GM18873 (cell line): Measurements from ENCODE around the gene TOR4A.
A peak's percentile ranks its signal among the peaks of the same experiment; 100 is the strongest.

ENCODE experiments used
- ATAC-seq: cut with Tn5 transposase; IDR thresholded peaks from one replicate; pipeline ENCODE4 v1.9.1; 2021; ENCODE audit warnings: mild to moderate bottlenecking, moderate library complexity, moderate number of reproducible peaks; ENCODE audit not compliant: unreplicated experiment, low FRiP score

TOR4A gene

DNA sequence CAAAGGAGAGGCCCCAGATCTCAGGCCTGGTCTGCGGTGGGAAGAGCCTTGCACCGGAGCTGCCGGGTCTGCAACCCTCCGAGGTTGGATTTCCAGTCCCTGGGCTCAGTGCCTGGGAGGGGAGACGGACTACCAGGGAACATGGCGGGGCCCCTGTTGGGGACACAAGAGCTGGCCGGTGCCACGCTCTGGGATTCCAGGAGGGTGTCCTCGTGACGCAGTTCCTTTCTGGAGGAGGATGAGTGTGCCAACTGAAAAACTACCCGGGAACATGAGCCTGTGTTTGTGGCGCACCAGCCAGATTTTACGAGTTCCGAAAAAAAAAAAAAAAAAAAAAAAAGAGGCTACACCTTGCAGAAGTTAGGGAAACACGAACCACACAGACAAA, 15.6 kb downstream of the TOR4A start:
- ATAC-seq: no peak

DNA sequence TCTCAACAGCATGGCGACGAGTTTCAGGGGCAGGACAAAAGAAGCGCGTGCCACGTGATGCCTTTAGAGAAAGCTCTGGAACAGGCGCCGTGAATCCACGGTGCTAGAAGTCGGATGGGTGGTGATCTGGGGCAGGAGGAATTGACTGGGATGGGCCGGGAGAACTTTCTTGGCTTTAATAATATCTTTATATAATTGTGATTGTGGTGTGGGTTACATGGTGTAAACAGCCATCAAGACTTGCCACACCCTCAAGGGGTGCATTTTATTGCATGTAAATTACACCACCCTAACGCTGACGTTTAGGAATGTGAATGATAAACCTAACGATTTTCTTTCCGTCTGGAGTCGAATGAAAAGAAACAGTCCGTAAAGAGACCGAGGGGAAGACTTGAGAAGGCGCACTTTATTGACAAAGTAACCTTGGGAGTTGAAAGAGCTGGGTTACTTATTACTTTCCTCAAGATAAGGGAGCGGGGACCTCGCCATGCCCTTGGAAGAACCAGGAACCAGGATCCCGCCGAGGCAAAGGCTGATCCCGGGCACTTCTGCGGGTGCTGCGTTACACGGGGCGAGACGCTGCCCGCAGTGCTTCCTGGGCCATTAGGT, 16.1 kb downstream of the TOR4A start:
- no peak for ATAC-seq

DNA sequence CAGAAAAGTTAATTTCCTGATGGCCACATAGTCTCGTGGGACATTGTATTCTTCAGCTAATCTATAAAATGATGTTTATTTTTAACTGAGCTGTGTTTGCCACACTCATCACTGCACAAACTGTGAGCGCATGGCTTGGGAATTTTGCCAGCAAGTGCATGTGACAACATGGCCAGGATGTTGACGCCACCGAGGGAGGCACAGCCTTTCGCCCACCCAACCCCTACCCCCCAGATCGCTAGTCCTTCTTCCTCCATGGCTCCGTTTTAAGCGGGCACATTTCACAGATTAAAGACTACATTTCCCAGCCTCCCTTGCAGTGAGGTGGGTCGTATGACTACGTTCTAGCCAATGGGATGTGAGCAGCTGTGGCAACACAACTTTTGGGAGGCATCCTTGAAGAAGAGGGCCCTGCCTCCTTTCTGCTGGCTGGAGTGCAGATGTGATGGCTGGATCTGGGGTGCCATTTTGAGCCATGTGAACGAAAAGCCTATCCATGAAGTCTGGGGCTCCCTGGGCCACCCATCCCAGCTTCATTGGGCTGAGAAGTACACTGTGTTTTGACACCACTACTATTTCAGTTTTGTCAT, 16.7 kb downstream of the TOR4A start:
- no peak for ATAC-seq

DNA sequence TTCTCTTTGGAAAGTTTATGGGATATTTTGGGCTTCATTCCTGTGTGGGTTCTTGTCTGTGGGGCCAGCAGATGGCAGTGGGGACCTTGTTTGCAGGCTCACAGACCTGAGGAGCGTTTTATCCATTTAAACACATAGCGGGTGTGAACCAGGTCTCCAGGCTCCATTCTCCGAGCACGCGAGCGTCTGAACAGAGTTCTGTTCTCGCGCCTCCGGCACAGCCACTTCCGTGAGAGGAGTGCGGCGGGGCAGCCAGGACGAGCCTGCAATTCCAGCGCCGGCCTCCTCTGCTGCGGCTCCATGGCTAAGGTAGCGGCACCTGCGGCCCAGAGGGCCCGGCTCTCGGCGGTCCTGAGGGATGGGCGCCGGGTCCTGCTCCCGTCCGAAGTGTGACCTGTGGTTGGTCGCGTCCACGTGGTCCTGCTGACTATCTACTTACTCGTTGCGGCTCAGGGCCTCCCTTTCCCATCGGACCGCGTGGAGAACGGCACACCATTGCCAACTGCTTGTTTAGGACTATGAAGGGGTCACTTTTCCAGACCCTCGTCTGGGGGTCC, 17.2 kb downstream of the TOR4A start:
- ATAC-seq: no peak

DNA sequence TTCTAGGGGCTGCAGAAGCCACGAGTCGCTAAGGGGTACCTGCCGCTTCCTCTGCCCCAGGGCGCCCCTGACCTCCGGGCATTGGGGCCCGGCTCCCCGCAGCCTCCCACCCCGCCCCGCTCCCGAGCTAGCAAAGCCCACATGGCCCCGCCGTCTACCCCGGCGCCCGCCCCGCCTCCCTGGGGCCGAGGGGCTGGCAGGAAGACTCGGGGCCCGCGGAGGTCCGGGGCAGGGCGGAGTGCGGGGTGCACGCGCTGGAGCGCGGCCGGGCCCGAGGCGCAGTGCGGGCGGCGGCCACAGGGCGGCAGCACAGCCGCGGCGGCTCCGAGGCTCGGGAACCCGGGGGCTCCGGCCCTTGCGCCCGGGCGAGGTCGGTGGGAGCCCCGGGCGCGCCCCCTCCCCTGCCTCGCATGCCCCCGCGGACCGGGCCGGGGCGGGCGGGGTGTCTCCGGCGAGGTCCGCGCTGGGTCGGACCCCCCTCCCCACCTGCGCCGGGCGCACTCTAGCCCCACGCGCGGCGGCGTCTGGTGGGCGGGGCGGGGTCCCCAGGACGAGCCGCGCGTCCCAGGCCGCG, 17.8 kb downstream of the TOR4A start:
- no peak for ATAC-seq

DNA sequence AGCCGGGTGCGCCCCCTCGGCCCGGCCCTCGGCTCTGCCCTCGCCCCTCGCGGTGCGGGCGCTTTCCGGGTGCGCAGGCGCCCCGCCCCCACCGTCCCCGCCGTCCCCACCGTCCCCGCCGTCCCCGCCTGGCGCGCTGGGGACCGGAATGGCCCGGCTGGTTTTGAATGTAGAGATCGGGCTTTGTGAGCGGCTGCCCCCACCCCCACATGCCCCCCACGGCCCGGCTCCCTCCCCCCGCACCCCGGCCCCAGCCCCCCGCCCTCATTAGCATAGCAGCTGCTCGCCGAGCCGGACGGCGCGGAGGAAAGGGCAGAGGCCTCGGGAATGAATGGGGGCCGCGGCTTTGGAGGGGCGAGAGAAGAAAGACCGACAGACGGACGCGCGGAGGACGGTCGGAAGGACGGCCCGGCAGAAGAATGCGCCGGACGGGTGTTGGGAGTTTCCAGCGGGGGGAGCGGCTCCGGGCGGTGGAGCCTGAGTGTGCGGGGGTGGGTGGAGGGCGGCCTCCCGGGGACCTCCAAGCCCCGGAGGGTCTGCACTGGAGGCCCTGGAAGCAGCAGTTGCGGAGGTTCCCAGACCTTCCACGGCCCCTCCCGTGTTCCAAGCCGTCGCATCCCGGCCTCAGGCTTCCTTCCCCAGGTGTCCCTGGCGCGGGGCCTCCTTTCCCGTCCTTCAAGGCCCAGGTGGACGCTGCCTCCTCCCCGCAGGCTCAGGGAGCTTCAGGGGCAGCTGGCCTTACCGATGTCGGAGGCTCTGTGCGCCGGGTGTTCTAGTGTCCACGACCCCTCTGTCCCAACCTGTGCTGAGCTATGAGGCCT, 18.5 kb downstream of the TOR4A start:
- ATAC-seq: no peak

DNA sequence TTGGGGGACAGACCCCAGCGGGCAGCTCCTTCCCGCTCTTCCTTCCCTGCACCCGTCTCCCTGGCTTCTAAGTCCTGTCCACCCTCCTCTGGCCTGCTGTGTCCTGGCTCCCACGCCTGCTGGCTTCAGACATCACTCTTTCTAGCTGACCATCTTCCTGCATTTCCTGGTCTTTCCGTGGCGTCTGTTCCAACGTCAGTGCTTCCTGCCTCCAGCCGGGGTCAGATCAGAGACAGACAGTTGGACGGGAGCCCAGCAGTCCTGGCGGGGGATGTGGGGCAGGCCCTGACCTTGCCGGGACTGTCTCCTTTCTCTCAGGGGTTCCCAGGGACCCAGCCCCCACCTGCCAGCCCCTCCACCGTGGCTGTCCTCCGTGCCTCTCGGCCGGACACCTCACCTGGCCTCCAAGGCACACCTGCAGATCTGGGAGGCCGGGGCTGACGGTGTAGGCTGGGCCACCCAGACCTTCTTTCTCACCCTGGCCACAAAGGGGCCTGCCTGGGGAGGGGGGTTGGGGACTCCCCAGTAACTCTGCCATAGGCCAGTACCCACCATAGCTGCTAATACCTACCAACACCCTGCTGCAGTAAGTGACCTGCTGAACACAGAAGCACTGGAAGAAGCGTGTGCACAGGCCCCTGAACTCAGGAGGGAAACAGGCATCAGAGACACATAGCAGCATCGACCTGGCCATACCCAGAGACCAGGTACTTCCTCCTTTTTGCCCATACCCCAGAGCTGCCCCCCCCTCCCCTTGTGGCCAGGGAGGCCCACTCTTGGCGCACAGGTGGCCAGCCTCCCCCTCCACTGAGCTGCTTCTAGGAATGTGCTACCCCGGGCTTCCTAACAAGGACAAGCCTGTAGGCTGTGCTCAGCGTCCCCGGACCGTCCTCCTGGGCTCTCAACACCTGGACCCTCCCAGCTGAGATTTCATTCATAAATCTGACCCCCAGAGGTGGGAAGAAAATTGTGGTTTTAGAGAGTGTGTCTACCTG, 19.4 kb downstream of the TOR4A start:
- no peak for ATAC-seq

DNA sequence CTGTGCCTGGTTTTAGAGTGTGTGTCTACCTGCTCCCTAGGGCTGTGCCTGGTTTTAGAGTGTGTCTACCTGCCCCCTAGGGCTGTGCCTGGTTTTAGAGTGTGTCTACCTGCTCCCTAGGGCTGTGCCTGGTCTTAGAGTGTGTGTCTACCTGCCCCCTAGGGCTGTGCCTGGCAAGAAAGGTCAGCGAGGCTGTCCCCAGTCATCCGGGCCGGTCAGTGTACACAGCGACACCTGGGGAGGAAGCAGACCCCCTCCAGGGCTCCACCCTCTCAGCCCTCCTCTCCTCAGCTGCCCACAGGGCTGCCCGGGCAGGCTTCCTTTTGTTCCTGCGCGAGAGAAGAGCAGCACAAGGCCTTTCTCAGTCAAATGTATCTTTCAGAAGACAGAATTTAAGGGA, 20.4 kb downstream of the TOR4A start:
- ATAC-seq: no peak

DNA sequence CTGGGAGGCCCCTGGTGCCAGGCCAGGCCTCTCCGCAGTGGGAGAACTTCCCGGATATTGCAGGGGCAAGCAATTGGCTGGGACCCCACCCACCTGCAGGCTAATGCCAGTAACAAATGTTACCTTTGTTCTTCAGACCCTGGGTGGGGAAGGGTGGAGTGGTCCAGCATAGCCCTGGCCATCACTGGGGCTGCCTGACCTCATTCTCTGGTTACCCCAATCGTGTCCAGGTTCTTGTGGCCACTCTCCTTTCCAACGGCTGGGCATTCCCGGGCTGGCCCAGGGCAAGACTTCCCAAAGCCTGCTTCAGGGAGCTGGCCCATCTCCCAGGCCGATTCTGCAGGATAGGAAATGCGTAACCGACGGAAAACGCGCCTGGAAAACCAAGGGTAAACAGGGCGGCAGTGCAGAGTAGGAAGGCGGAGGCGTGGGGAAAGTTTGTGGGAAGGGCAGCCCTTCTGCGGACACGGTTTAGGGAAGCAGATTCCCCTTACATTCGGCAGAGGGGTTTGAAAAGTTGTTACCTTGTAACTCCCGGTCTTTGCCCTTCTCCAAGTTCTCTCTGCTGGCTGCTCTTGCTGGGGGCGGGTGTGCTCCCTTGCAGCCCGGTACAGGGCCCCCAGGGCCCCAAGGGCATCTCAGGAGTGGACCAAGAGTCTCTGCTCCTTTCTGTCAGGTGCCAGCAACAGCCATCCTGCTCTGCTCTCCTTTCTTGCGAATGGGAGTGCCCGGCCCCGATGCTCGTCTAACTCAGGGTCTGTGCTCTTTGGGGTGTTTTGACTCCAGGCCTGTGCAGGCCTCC, 21.1 kb downstream of the TOR4A start:
- ATAC-seq: no peak

DNA sequence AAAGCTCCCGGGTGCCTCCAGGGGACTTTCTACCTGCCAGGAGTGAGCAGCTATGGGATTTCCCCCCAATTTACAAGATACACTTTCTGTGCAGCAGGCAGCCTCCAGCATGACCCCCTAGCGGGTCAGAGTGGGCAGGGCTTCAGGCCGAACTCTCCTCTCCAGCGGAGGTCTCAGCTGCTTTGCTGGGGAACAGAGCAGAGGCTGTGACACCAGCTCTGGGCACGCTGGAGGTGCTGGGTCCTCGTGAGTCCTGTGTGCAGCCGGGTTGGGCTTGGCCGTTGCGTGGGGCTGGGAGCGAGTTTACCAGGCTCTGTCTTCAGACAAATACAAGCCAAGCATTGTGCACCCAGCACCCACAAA, 21.7 kb downstream of the TOR4A start:
- no peak for ATAC-seq

DNA sequence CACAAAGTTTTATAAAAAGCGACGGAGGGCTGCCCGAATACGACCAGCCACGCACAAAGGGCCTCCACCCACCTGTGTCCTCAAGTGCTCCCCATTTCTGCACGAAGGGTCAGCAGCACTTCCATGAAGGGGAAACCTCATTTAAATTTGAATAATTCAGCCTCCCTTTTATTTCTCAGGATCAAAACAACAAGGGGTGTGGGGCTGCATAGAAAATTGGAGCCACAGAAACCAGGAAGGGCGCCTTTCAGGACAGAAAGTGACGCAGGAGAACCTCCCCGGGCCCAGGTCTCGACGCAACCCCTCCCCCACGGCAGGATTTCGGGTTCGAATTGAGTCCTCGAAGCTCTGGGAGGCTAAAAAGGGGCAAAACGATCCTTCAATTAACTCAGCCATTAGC, 22.4 kb downstream of the TOR4A start:
- ATAC-seq: no peak

DNA sequence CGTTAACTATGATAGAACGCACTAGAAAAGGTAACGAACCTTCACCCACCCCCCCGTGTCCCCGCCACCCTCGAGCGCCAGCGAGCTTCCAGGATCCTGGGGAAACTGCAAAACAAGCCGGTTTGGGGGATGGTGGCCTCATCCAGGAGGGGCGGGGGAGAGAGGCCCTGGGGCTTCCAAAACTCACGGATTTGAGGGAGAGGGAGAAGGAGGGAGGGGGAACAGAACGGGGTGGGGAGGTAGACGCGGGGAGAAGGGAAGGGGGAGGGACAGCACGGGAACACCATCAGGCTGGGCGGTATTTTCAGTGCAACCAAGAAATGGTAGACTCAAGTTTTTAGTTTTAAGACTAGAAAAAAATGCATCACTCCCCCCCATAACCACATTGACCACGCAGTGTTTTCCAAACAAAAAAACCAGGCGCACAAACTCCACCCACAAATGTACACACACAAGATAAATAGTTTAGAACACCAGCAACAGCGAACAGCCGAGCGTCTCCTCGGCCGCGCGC, 23.1 kb downstream of the TOR4A start:
- no peak for ATAC-seq

DNA sequence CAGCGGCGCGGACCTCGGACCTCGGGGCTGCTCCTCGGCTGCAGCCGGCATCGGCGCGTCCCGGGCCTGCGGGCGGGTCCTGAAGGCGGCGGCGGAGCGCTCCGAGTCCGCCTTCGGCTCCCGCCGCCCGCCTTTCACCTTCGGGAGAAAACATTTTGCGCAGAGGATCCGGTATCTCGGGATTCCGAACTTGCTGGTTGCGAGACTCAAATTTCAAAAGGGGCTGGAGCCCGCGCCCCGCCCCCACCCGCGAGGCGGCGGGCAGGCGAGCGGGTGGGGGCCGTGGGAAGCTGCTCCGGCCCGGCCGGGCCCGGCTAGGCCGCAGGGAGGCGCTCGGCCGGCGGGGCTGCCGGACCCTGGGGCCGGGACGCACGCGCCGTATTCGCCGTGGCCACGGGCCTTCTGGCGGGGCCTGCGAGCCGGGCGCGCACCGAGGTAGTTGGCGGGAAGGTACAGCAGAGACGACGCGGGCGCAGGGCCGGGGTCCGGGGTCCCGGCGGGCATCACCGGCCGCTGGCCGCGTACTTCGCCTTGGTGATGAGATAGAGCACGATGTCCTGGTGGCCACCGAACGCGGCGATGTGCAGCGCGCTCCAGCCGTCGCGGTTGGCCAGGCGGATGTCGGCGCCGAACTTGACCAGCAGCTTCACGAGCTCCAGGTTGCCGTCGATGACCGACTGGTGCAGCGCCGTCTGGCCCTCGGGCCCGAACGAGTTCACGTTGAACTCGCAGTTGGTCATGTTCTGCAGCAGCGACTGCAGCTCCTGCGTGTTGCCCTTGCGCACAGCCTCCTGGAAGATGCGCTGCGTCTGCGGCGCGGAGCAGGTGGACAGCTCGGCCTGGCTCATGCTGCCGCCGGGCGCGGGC, 23.8 kb downstream of the TOR4A start:
- ATAC-seq: no peak

DNA sequence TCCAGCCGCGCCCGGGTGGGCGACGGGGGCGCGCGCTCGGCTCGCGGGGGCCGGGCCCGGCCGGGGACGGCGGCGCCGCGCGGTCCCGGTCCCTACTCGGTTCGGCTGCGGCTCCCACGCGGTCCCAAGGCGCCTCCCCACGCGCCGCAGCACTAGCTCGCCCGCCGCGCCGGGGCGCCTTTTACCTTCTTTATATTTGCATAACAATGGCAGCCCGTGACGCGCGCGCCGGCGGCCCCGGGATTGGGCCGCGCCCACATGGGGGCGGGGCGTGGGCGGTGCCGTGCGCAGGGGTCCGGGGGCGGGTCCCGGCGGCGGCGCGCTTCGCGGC, 24.6 kb downstream of the TOR4A start, which contains the start of gene NRARP:
Gene NRARP, minus strand, starts transcription at position 154 of the 331 bp plus-strand sequence. CDS start 343 bp downstream, outside the sequence.
- ATAC-seq: peak; percentile 48

DNA sequence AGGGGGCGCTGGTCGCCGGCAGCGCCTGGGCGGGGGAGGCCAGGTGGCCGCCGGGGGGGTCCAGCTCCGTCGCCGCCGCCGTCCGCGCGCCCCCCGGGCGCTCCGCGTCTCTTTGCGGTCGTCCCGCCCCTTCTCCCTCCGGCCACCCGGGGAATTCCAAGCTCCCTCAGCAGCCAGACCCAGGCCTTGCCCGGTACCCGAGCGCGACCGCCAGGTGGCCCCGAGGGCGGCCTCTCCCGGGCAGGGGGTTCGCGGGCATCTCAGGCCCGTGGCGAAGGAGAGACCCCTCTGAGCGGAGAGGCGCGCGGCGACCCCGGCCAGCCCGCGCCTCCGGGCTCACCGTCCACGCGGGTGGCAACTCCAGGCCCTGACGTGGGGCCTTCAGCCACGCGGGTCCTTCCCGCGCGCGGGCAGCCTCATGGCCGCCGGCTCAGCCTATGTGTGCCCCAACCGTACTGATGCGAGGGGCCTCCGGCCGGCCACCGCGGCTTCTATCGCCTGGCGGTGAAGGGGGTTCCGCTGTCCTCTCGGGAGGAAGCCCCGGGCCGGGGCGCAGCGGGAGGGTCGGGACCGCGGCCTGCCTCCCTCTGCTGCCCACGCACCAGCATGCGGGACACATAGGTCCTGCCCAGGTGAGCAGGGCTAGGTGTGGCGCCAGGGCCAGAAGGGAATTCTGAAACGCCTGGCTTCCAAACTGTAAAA, 25.1 kb downstream of the TOR4A start:
- ATAC-seq: peak; percentile 37

DNA sequence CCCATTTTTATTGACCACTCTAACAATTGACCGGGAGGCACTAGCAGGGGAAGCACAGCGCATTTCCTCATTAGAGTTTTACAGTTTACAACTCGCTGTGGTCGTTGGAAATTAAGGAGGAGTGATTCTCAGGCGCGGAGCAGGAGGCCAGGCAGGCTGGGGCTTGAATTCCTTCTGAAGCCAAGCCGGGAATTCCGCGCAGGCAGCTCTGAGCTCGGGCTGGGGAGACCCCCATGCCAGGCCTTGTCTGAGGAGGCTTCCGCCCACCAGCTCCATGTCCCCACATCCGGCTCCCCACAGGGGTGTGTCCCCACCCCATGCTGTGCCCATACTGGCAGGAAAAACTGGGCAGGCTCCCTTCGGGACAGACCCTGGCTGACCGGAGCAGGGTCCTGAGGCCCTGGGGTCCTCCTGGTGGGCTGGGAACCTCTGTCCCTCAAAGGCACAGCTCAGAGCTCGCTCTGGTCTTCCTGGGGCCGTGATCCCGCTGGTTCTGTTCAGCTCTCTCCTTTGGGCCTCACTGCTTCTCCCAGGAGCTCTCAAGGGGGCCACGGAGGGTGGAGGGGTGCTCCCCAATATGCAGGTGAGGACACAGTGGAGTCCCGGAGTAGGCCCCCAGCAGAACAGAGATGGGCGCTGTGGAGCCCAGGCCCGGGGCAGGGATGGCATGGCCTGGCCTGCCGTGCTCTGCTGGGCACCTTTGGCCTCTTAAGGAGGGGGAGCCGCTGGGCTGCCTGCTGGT, 25.8 kb downstream of the TOR4A start:
- no peak for ATAC-seq

DNA sequence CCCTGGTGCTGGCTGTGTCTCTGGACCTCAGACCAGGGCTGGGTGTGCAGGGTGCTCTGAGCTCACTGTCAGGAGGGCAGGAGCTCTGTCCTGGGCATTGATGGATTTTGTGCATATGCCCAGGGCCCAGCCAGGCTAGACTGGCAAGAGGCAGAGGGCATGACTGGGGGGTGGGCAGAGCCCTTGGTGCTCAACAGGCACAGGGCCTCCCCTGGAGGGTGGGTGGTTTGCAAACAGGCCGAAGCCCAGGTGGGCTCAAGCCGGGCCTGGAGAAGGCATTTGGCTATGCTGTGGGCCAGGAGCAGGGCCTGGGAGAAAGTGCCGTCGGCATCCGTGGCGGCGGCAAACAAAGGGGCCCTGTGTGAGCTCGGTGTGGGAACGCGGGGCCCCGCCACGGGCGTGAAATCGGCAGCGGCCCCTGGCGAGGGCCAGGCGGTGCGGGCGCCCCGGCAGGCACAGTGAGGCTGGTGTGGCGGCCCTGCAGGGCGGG, 26.4 kb downstream of the TOR4A start:
- no peak for ATAC-seq
